DND-41 (cell line): ENCODE data around the gene MIEF1.

ENCODE experiments used
- ATAC-seq: fragments of 200-7000 bp; cut with Tn5 transposase; 3 replicates; pipeline ENCODE4 v1.9.1; 2021; ENCODE audit warnings: low read depth; ENCODE audit not compliant: insufficient read depth
- DNase-seq: peaks from one replicate; pipeline ENCODE4 v3.0.0-alpha.2; 2020
- H2AFZ ChIP-seq: 2 replicates; pipeline ENCODE4 v1.6.0; 2012; ENCODE audit warnings: low read depth, low read length
- H3K27ac ChIP-seq: 2 replicates; pipeline ENCODE4 v1.5.1; 2012; ENCODE audit warnings: low read length, inconsistent platforms
- H3K27me3 ChIP-seq: fragments of 200-600 bp; sonication (generic); 2 replicates; pipeline ENCODE4 v1.6.0; 2012; ENCODE audit warnings: low read length, mild to moderate bottlenecking, inconsistent platforms; ENCODE audit not compliant: insufficient read depth, poor library complexity
- H3K36me3 ChIP-seq: 2 replicates; pipeline ENCODE4 v1.5.1; 2012; ENCODE audit warnings: low read length, inconsistent platforms; ENCODE audit not compliant: insufficient read depth
- H3K4me1 ChIP-seq: 2 replicates; pipeline ENCODE4 v1.5.1; 2012; ENCODE audit warnings: mild to moderate bottlenecking, low read length; ENCODE audit not compliant: insufficient read depth
- H3K4me2 ChIP-seq: 2 replicates; pipeline ENCODE4 v1.6.0; 2012; ENCODE audit warnings: mild to moderate bottlenecking, moderate library complexity, low read length, inconsistent platforms; ENCODE audit not compliant: insufficient read depth
- H3K4me3 ChIP-seq, 2 experiments: fragments of 200-600 bp in 1 of 2; shearing (Covaris generic) in 1 of 2; 2 replicates each; pipeline ENCODE4 v1.5.1; 2012 to 2016; ENCODE audit warnings: inconsistent platforms in 2 of 2, low read length in 2 of 2, mild to moderate bottlenecking in 2 of 2, low read depth in 1 of 2, moderate library complexity in 1 of 2
- H3K79me2 ChIP-seq: 2 replicates; pipeline ENCODE4 v1.6.0; 2012; ENCODE audit warnings: low read length, inconsistent platforms; ENCODE audit not compliant: insufficient read depth
- H3K9ac ChIP-seq: 2 replicates; pipeline ENCODE4 v1.6.0; 2012; ENCODE audit warnings: low read depth, mild to moderate bottlenecking, inconsistent platforms, low read length, moderate library complexity
- H3K9me3 ChIP-seq: 2 replicates; pipeline ENCODE4 v1.5.1; 2012; ENCODE audit warnings: low read length, moderate library complexity, mild to moderate bottlenecking, inconsistent platforms; ENCODE audit not compliant: insufficient read depth, severe bottlenecking
- H4K20me1 ChIP-seq: 2 replicates; pipeline ENCODE4 v1.6.0; 2012; ENCODE audit warnings: low read length; ENCODE audit not compliant: insufficient read depth
- EZH2 ChIP-seq: IDR thresholded peaks from 3 replicates; pipeline ENCODE4 v1.6.1; 2012; ENCODE audit warnings: borderline replicate concordance, low read depth, mild to moderate bottlenecking, moderate library complexity, low read length, inconsistent platforms; ENCODE audit not compliant: severe bottlenecking
- TF ChIP-seq, protein P1 (sequence below): IDR thresholded peaks from 2 replicates; pipeline ENCODE4 v1.5.1; 2012; ENCODE audit warnings: borderline replicate concordance, low read length, moderate library complexity, mild to moderate bottlenecking; ENCODE audit not compliant: poor library complexity, severe bottlenecking; ENCODE audit errors: extremely low read depth

MIEF1 gene

DNA sequence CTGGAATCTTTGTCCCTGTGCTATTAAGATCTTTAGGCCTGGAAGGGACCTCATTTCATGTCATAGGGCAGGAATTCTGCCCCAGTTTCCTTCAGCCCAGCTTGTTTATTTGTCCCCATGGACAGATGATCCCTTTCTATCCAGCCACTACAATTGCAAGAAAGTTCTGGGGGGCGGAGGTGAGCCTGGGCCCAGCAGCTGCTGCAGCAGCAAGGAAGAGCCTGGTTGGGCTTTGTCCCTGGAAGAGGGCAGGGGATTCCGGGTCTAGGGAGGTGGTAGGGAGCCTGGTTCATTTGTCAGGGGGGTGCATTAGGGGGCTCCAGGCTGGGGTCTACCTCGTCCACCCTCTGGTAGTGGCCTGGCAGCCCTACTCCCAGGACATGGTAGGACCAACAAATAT is 52.1 kb downstream of the MIEF1 start:
- ATAC-seq (no peak), DNase-seq (no peak)
- TF ChIP-seq, protein P1, sequence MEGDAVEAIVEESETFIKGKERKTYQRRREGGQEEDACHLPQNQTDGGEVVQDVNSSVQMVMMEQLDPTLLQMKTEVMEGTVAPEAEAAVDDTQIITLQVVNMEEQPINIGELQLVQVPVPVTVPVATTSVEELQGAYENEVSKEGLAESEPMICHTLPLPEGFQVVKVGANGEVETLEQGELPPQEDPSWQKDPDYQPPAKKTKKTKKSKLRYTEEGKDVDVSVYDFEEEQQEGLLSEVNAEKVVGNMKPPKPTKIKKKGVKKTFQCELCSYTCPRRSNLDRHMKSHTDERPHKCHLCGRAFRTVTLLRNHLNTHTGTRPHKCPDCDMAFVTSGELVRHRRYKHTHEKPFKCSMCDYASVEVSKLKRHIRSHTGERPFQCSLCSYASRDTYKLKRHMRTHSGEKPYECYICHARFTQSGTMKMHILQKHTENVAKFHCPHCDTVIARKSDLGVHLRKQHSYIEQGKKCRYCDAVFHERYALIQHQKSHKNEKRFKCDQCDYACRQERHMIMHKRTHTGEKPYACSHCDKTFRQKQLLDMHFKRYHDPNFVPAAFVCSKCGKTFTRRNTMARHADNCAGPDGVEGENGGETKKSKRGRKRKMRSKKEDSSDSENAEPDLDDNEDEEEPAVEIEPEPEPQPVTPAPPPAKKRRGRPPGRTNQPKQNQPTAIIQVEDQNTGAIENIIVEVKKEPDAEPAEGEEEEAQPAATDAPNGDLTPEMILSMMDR, result no peak
- TF ChIP-seq EZH2, result no peak
- Histone ChIP-seq H3K27ac (no peak overlapping the region), H3K9ac (no peak overlapping the region), H3K79me2 (no peaks in the 10 kb centered on the region), H3K9me3 (no peaks in the 10 kb centered on the region), H2AFZ (no peak overlapping the region), H3K27me3 (peaks cover 13% of the 10 kb centered on the region), H3K4me1 (no peaks in the 10 kb centered on the region), H4K20me1 (0 out of 2 replicates have a peak, but pooled peaks cover 2% of the 10 kb centered on the region), H3K4me2 (no peak overlapping the region), H3K4me3 (no peak overlapping the region), H3K36me3 (no peaks in the 10 kb centered on the region)

DNA sequence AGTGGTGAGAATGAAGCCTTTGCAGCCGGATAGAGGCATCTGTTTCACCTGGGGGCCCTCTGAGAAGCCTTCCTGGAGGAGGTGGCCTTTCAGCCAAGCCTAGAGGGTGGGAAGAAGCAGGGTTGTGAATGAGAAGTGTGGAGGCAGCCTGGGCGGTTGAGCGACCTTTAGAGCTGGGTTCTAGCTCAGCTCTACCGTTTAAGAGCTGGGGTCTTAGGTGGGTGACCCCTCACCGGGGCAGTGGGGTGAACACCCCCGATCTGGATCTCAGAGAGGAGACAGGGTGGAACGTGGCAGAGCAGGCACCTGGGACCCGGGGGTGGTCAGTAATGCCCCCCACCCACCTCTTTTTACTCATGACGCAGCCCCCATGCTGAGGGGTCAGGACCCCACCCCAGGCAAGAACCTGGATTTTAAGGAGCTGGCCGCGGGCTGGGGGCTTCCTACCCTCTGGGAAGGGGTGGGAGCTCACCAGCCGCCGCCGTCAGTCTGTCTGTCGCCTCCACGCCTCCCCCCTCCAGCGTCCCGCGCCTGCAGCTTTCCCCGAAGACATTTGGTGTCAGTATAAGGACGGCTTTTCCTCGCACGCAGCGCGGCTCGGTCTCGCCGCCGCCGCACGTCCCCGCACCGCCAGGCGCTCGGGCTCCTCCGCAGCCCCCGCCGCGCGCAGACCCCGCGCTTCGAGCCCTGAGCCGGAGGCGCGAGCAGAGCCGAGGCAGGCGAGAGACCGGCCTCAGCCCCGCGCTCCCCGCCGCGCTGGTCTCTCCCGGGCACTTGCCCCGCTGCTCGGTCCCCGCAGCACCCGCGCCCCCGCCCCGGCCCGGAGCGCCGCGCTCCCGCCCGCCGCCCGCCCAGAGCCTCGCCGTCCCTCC is 55.1 kb downstream of the MIEF1 start:
- no peak overlapping the region for H3K4me2 ChIP-seq
- H2AFZ ChIP-seq, result no peak overlapping the region
- ATAC-seq (no peak), DNase-seq (no peak)
- peaks cover 7% of the 10 kb centered on the region for H3K27me3 ChIP-seq
- H3K9ac ChIP-seq, result no peak overlapping the region
- no peaks in the 10 kb centered on the region for H4K20me1 ChIP-seq
- H3K27ac ChIP-seq, result no peak overlapping the region
- H3K79me2 ChIP-seq, result no peaks in the 10 kb centered on the region
- H3K36me3 ChIP-seq, result no peaks in the 10 kb centered on the region
- no peak for TF ChIP-seq EZH2
- TF ChIP-seq, protein P1, result no peak
- H3K9me3 ChIP-seq, result no peaks in the 10 kb centered on the region
- no peaks in the 10 kb centered on the region for H3K4me1 ChIP-seq
- H3K4me3 ChIP-seq, result no peak overlapping the region

DNA sequence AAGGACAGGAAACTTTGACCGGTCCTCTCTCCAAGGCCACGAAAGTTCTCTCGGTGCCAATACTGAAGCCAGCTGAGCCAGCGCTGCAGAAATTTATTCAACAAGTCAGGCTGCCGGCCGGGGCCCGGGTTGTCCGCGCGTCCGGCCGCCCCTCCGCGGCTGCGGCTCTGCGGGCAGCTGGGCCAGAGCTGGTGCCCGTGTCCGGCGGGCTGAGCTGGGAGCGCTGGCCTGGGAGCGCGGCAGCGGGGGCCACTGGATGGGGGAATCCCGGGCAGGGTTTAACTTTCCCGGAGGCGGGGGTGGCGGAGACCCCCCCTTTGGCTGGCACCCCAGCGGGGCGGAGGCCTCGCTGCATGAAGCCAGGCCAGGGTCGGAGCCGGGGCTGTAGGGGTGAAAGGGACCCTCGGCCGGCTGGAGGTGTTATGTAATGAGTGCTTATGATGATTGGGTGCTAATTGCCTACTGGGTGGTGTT is 56.2 kb downstream of the MIEF1 start:
- DNase-seq (no peak), ATAC-seq (no peak)
- H3K9ac ChIP-seq, result no peak overlapping the region
- peaks cover 7% of the 10 kb centered on the region for H3K27me3 ChIP-seq
- no peaks in the 10 kb centered on the region for H4K20me1 ChIP-seq
- no peak for TF ChIP-seq EZH2
- TF ChIP-seq, protein P1, result no peak
- H3K4me1 ChIP-seq, result no peaks in the 10 kb centered on the region
- no peak overlapping the region for H2AFZ ChIP-seq
- H3K27ac ChIP-seq, result no peak overlapping the region
- no peaks in the 10 kb centered on the region for H3K79me2 ChIP-seq
- no peak overlapping the region for H3K4me3 ChIP-seq
- no peaks in the 10 kb centered on the region for H3K9me3 ChIP-seq
- no peaks in the 10 kb centered on the region for H3K36me3 ChIP-seq
- no peak overlapping the region for H3K4me2 ChIP-seq
